IPS DF 19.7 (cell line): ENCODE measurements around the gene NUDT21.
"Not testable (repeated sequence)": the region's sequence is repeated elsewhere in the genome, so short reads cannot be mapped to it uniquely, and the experiment has no call there.

Experiments used
- DNase-seq: peaks from one replicate; pipeline ENCODE4 v3.0.0-alpha.2; 2013; ENCODE audit warnings: low read depth, low spot score

NUDT21 gene

GRCh38 chr16:56450986-56451752 lies at the start of gene NUDT21, which contains the start of gene OGFOD1:
TSS of gene NUDT21 (minus strand) at chr16:56451332. CDS start at chr16:56451202, 130 bp downstream.
TSS of gene OGFOD1 (plus strand) at chr16:56451554. CDS start at chr16:56451613, 59 bp downstream.
- peak; percentile 97 for DNase-seq

GRCh38 chr16:56493815-56494214 lies 42.7 kb upstream of the NUDT21 start:
- DNase-seq = no peak

GRCh38 chr16:56493126-56493525 lies 42.0 kb upstream of the NUDT21 start:
- DNase-seq = no peak

- no peak for DNase-seq
These were observed 40.6 kb upstream of the NUDT21 start for GRCh38 chr16:56491657-56492261.

GRCh38 chr16:56488868-56489267 lies 37.7 kb upstream of the NUDT21 start:
- DNase-seq = not testable (repeated sequence)

GRCh38 chr16:56488035-56488434 lies 36.9 kb upstream of the NUDT21 start:
- DNase-seq = no peak

- DNase-seq = no peak
These were observed 32.3 kb upstream of the NUDT21 start for GRCh38 chr16:56483394-56483793.

- no peak for DNase-seq
These were observed 31.6 kb upstream of the NUDT21 start for GRCh38 chr16:56482683-56483236.

GRCh38 chr16:56481468-56482122 lies 30.5 kb upstream of the NUDT21 start:
- no peak for DNase-seq

GRCh38 chr16:56480776-56481467 lies 29.8 kb upstream of the NUDT21 start:
- no peak for DNase-seq

GRCh38 chr16:56479469-56479868 lies 28.3 kb upstream of the NUDT21 start:
- DNase-seq = peak; percentile 7

- DNase-seq = no peak
These were observed 27.3 kb upstream of the NUDT21 start for GRCh38 chr16:56478281-56479049.

- no peak for DNase-seq
These were observed 26.2 kb upstream of the NUDT21 start for GRCh38 chr16:56477096-56477878.

- no peak for DNase-seq
These were observed 24.1 kb upstream of the NUDT21 start for GRCh38 chr16:56475201-56475600.

GRCh38 chr16:56470666-56471065 lies 19.5 kb upstream of the NUDT21 start:
- DNase-seq = no peak

- DNase-seq = no peak
These were observed 19.1 kb upstream of the NUDT21 start for GRCh38 chr16:56470232-56470631.

GRCh38 chr16:56469748-56470147 lies 18.6 kb upstream of the NUDT21 start:
- no peak for DNase-seq

GRCh38 chr16:56468800-56469199 lies 17.7 kb upstream of the NUDT21 start:
- DNase-seq = no peak

GRCh38 chr16:56466344-56466743 lies 15.2 kb upstream of the NUDT21 start:
- DNase-seq = no peak

GRCh38 chr16:56463153-56463552 lies 12.0 kb upstream of the NUDT21 start:
- DNase-seq = no peak
